Keratinocyte (primary cell): ENCODE data around the gene BBS2.

Experiments used
- EZH2 ChIP-seq: IDR thresholded peaks from one replicate; pipeline ENCODE4 v1.6.1; 2012; ENCODE audit warnings: inconsistent platforms, mild to moderate bottlenecking, low read length, moderate library complexity
- TF ChIP-seq, protein P1 (sequence below), 3 experiments: IDR thresholded peaks in 1 of 3; conservative IDR thresholded peaks in 1 of 3; optimal IDR thresholded peaks in 1 of 3; 2 replicates in 2 of 3; 3 replicates in 1 of 3; pipeline versions ENCODE3 to v1.5.1; 2011; ENCODE audit warnings: low read length in 3 of 3, mild to moderate bottlenecking in 3 of 3, moderate library complexity in 2 of 3, control low read depth in 1 of 3, inconsistent platforms in 1 of 3; ENCODE audit not compliant: insufficient read depth in 2 of 3; ENCODE audit errors: extremely low read depth in 1 of 3

DNA sequence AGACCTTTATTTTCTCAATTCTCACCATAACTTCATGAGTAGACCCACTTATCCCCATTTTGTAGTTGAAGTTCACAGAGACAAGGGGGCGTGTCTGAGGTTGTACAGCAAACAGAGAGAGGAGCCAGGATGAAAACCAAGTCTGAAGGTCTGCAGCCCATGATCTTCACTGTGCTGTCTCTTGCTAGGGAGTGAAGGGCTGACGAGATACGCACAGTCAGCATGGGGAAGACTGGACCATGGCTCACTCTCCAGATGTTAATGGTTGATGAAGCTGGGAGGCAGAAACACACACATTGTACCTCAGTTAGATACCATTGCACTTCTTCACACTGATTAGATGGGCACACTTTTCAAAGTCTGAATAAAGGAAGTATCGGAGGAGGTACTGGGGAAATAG lies 39.3 kb upstream of the BBS2 start:
- TF ChIP-seq, protein P1, sequence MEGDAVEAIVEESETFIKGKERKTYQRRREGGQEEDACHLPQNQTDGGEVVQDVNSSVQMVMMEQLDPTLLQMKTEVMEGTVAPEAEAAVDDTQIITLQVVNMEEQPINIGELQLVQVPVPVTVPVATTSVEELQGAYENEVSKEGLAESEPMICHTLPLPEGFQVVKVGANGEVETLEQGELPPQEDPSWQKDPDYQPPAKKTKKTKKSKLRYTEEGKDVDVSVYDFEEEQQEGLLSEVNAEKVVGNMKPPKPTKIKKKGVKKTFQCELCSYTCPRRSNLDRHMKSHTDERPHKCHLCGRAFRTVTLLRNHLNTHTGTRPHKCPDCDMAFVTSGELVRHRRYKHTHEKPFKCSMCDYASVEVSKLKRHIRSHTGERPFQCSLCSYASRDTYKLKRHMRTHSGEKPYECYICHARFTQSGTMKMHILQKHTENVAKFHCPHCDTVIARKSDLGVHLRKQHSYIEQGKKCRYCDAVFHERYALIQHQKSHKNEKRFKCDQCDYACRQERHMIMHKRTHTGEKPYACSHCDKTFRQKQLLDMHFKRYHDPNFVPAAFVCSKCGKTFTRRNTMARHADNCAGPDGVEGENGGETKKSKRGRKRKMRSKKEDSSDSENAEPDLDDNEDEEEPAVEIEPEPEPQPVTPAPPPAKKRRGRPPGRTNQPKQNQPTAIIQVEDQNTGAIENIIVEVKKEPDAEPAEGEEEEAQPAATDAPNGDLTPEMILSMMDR (optimal IDR thresholded peaks at IDR 0.05 in 1 of 3, IDR thresholded peaks at IDR 0.05 in 1 of 3, conservative IDR thresholded peaks at IDR 0.05 in 1 of 3; ENCODE audit: extremely low read depth in 1 of 3, insufficient read depth in 2 of 3, low read length in 3 of 3): no peak
- no peak for TF ChIP-seq EZH2
